ENCODE measurements around the gene ASCL2.

ASCL2 gene, protein sequence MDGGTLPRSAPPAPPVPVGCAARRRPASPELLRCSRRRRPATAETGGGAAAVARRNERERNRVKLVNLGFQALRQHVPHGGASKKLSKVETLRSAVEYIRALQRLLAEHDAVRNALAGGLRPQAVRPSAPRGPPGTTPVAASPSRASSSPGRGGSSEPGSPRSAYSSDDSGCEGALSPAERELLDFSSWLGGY

DNA sequence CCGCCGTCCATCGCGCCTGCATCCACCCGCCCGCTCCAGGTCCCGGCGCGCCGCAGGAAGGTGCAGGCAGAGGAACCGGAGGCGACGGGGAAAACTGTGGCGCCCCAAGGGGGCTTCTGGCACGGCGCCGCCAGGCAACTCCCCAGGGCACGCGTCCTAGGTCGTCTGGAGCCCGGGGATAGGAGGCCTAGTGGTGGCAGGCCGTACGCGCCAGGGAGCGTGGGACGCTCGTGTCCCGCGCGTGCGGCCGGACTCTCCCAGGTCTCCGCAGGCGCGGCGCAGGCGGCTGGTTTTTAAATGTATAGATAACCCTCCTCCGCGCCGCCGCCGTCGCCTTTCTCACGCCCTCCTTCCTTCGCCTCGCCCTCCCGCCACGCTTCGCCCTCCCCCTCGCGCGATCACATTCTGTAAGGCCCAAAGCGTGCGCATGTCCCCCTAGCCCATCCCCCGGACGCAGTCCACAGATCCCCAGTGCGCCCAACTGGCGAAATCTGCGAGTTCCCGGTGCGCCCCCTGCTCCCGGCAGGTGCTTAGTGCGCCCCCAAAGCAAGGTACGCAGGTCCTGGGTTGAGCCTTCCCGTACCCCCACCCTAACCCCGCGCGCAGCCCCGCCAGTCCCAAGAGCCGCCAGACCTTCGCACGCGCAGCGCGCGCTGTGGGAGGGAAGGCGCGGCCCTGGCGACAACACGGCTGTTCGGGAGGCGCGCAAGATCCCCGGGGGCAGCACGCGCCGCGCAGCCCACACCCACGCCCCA is at the start of gene ASCL2:
Gene ASCL2, minus strand, starts transcription at position 267 of the 755 bp plus-strand sequence. Its CDS starts 256 bp downstream, at position 11.
- DNase-seq (ENCODE audit: low spot score) = no peak

DNA sequence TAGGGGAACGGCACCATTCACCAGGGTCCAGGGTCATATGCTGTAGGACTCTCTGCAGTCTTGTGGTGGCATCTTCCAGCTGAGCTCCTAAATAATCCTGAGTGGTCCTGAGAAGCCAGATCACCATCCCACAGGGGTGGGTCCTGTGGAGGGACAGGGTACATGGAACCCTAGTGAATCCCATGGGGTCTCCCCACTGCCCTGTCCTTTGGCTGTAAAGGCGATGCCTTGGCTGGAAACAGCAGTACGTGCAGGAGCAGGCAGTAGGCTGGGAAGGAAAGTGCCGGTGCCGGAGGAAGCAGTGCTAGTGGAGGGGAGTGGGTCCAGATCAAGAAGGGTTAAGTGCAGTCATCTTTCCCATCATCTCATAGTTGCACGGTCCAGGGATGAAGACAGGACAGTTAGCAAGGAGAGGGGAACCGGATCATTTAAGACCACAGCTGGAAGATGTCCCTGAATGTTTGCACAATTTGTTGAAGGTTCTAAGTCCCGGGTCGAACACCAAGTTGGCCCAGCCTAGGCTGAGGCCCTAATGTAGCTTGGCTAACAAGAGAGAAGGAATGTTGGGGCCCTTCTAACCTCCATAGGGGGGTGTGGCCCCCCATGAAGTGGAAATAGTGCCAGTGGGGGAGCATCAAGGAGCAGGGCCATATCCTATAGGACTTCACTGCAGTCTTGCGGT is 49.5 kb upstream of the ASCL2 start:
- DNase-seq (ENCODE audit: low spot score) = no peak

DNA sequence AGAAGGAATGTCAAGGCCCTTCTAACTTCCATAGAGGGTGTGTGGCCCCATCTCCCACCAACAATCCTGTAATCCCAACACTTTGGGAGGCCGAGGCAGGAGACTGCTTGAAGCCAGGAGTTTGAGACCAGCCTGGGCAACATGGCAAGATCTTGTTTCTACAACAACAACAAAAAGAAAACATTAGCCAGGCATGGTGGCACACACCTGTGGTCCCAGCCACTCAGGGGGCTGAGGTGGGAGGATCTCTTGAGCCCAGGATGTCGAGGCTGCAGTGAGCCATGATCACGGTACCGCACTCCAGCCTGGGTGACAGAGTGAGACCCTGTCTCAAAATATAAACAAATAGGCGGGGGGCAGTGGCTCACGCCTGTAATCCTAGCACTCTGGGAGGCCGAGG is 48.3 kb upstream of the ASCL2 start:
- no peak for DNase-seq (ENCODE audit: low spot score)

DNA sequence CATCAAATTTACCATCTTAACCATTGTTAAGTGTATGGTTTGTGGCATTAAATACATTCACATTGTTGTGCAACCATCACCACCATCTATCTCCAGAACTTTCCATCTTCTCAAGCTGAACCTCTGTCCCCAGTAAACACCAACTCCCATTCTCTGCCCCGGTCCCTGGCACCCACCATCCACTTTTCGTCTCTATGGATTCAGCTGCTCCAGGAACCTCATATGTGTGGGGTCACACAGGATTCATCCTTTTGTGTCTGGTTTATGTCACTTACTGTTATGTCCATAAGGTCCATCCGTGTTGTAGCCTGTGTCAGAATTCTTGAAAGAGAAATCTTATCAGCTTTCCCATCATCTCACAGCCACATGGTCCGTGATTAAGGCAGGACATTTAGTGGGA is 47.7 kb upstream of the ASCL2 start:
- DNase-seq (ENCODE audit: low spot score) = no peak

DNA sequence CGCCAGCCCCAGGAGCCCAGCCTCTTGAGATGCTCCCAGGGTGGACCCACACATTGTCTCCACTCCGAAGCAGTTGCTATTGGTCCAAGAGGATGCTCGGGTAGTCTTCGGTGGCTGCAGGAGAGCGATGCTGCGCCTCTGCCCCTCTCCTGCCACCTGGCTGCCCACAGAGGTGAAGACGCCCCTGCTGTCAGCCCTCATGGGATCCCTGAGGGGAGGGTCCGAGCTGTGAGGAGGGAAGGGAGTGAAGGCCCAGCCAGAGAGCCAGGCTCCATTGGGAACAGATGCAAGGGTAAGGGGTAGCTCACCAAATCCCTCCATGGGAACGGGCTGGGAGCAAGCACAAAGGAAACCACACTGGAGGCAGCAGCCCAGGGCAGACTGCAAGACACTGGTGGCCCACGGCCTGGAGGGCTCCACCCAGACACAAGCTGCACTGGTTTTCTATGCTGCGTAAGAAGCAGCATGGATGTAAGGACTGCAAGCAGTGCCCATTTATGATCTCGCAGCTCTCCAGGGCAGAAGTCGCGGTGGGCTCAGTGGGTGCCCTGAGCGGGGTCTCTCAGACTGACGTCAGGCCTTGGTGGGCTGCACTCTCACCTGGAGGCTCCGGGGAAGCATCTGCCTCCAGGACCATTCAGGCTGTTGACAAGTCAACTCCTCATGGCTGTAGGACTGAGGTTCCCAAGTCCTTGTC is 47.1 kb upstream of the ASCL2 start:
- DNase-seq (ENCODE audit: low spot score) = no peak

DNA sequence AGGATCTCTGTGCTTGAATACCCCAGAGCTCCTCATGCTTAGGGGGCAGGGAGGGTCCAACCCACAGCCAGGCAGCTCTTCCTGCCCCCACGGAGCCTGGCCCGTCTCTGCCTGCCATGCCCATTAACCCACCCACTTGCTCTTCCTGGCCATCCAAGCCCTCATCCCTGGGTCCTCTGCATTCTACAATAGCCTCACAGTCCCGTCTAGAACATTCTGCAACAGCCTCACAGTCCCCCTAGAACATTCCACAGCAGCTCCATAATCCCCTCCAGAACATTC is 46.5 kb upstream of the ASCL2 start:
- DNase-seq (ENCODE audit: low spot score) = no peak

DNA sequence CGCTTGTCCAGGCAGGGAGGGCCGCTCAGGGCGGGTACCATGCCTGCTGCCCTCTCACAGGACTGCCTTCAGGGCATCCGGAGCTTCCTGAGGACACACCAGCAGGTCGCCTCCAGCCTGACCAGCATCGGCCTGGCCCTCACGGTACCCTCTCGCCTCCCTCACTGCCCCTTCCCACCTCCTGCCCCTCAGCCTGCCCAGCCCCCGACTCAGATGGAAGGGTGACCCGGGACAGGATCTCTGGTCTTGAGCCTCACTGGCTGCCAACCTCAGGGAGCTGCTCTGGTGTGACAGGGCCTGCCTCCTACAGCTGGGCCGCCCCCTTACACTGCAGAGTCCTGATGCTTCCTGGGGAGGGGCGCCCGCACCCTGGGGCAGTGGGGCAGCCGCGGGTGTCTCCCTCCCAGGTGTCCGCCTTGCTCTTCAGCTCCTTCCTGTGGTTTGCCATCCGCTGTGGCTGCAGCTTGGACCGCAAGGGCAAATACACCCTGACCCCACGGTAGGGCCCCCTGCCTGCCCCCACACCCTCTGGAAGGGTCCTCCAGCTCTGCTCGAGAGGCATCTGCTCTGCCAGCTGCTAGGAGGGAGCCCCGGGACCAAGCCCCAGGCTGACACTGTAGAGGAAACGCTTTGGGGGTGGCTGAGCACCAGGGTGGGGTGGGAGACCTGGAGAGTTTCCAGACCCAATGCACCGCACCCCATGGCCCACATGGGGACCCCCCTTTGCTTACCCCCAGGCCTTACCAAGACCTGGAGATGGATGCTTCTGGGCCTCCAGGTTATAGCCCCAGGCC is 46.0 kb upstream of the ASCL2 start:
- no peak for DNase-seq (ENCODE audit: low spot score)

DNA sequence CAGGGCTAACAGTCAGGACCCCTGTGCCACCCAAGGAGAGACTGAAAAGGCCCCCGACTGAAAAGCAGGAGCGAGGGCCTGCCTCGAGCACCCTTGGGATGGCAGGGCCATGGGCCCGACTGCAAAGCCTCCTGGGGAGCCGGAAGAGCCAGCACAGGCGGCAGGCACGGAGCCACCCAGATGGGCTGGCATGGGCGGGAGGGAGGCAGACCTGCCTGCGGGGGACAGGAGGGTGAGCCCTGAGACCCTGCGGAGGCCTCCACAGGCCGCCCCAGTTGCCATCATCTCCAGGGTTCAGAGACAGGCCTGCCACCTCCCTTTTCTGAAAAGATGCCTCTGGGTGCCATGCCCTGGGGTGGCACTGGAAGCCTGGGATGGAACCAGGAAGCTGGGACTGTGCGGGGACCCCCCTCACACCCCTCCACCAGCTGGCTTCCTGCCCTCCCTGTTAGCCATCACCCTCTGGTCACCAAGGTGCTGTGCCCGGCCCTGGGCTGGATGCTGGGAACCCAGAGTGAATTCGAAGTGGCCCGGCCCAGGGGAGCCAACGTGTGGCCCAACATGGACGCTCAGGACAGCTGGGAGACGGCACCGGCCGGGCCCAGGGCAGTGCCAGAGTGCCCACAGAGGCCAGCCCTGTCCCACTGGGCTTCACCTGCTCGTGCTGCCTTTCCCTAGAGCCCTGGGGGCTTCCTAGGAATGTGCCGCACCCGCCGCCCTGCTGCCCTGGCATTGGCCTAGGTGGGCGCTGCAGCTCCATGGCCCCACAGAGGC is 45.2 kb upstream of the ASCL2 start:
- no peak for DNase-seq (ENCODE audit: low spot score)

DNA sequence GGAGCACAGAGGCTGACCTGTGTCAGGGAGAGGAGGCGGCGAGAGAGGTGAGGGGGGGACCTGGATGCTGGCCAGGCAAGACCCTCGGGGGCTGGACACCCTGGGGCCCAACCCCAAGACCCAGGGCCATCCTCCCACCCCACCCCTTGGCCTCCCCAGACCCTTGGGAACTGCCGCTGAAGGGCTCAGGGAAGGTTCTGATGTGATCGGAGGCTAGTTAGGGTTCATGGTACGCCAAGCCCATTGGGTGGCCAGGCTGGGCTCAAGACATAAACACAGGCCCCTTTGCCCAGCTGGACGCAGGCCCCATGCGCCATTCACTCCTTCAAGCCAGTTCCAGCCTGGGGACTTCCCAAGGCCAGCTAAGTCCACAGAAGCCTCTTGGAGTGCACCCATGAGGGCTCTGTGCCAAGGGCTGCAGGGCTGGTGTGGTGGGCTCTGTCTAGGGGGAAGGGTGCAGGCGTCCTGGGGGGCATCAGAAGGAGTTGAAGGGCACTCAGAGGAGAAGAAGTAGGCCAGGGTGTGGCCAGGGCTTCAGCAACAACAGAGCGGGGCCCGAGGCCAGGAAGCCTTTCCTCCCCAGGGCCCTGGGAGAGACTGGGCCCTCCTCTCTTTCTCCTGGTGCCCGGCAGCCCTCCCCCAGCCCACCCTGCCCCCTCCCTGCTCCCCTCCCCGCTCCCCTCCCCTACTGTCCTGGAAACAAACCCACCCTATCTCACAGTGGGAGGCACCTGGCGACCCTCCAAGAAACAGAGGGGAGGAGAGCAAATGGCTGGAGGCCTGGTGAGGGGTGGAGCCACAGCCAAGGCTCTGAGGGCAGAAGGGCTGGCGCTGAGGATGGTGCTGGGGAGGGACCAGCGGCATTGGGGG is 44.4 kb upstream of the ASCL2 start:
- no peak for DNase-seq (ENCODE audit: low spot score)

DNA sequence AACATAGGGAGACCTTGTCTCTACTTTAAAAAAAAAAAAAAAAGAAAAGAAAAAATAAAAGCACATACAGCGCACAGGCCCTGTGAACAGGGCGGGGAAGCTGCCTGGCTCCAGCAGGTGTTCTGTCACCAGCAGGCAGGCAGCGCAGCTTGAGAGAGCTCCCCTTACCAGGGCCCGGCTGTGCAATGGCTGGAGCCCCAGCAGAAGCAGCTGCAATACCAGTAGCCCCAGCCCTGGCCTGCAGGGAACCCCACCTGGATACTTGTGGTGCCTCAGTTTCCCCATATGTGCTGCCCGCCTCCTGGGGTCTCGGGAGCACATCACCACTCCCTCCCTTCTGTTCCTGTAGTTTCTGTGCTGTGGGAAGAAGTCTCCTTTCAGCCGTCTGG is 43.7 kb upstream of the ASCL2 start:
- no peak for DNase-seq (ENCODE audit: low spot score)

DNA sequence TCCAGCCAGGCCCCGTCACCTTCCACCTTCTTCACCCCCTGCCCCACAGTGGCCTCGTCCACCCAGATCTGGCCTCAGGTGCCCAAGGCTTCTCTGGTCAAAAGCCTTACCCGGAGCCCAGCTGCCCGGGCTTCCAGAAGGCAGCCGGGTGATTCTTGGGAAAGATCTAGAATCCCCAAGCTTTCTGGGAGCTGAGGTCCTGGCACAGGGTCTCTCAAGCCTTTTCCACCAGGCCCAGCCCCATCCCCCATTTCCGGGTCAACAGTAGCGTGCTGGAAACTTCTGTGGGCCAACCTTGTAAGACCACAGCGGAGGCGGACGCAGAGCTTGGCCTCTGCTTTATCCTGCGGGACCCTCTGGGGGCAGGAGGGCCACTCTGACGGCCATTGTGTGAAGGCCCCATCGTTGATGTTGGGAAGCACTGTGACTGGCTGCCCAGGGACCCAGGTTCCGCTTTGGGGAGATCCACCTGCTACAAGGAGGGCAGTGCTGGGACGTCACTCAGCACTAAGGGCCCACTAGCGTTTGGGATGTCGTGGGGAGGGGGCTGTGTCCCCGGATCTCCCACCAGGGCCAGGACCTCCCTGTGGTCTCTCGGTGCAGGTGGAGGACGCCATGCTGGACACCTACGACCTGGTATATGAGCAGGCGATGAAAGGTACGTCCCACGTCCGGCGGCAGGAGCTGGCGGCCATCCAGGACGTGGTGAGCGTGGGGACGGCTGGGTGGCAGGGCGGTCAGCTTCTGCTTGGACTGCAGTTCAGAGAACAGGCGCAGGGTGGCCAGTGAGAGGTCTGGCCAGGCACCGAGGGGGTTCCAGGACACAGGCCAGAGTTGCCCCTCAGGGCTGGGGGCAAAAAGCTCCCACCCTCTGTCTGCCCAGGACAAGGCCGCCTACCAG is 42.9 kb upstream of the ASCL2 start:
- no peak for DNase-seq (ENCODE audit: low spot score)

DNA sequence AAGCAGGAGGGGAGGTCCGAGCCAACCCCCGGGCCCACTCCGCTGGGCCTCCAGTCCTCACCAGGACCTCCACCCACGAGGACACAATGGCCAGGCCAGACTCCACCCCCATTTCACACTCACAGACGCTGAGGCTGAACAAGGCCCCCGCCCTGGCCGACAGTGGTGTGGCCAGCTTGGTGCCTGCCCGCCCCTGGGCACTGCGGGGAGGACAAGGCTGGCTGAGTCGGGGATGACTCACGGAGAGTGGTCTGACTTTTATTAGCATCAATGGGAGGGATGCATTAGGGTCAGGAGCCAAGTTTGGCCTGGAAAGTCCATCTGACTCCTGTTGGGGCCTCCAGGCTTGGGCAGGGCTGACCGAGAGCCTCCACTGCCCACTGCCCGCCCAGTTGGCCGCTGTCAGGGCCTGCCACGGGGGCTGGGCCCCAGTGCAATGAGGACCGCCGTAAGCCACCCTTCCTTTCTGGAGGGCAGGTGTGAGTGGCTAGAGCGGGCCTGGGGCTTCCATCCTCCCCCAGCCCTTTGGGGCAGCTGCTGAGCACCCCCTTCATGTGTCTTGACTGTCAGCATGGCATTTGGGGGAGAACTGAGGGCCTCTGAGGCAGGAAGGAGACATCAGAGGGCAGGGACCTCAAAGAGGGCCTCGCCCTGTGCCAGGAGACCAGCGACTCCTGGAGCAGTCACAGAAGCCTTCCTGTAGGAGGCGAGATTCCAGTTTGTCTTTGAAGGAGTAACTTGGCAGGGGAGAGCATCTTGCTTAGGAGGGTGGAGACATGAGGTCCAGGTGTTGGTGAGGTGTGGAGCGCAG is 42.0 kb upstream of the ASCL2 start:
- DNase-seq (ENCODE audit: low spot score) = no peak

DNA sequence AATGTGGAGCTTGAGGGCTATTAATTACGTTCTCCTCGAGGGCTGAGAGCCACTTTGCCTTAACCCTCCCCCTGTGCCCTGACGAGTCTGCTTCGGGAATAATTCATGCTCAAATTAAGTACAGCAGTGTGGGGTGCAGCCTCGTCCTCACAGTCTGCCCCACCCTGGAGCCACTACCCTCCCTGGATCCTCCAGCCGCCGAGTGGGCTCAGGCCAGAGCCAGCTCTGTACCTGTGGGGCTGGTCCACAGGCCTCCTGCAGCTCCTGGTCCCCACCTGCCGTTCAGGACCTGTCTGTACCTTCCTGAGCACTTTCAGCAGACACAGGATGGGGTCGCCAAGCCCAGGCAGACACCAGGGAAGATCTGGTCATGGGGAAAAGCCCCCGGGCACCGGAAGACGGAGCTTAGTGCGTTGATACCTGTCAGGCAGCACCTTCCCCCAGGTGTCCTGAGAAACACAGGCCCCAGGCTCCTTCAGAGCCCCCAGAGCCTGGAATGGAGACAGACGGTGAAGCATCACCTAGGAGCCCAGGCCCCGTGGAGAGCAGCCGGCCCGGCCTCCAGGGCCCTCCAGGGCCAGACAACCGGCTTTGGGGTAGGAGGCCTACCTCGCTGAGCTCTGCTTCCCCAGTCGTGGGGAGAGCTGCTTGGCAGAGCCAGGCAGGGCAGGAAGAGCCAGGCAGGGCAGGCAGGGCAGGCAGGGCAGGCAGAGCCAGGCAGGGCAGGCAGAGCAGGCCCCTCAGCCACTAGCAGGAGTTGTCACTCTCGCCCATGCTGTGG is 41.2 kb upstream of the ASCL2 start:
- DNase-seq (ENCODE audit: low spot score) = no peak

DNA sequence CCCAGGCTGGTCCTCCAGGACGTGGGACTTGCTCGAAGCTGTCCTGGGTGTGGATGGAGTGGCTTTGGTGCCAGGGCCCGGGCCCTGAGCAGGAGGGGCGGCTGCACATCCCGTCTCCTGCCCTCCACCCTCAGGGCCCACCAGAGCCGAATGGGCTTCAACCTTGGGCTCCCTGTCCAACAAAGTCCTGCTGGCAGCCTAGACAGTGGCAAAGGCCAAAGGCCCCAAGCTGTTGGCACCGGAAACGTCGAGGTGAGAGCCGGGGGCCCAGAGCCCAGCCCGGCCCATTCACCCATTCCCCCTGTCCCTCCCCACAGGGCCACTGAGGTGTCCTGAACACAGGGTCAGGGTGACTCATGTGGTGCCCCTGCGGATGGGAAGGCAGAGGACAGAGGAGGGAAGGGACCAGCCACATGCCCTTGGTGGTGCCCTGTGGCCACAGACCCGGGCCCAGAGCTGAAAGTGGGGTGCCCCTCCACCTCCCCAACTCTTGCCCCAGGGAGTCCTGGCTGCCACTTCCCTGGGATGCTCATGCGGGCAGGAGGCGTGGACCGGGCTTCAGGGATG is 40.5 kb upstream of the ASCL2 start:
- DNase-seq (ENCODE audit: low spot score) = no peak

DNA sequence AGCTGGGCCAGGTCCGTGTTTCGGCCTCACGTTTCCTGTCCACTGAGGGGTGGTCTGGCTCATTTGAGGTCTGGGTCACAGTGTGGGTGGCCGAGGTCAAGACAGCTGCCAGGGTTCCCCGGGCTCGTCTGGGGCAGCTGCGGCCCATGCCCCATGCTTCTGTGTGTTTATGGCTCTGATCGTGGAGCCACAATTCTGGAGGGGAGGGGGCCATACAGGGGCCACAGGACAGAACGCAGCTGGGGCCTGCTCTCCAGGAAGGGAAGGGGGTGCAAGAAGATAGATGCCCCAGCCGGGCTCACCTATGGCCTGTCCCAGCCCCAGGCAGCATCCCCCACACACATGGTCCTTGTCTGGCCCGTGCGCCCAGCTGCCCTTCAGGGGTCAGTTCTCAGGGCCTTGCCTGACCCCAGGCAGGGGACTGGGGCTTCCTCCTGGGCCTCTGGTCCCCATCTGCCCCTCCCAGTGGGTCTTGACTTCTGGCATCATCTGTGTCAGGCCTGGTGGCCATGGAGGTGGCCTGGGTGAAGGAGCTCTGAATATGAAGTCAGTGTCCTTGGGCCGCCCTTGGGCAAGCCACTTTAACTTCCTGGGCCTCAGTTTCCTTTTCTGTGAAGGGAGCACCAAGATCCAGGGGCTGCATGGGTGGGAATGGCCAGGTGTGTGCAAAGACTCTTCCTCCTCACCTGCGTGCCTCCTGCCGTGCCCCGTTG is 39.8 kb upstream of the ASCL2 start:
- no peak for DNase-seq (ENCODE audit: low spot score)

DNA sequence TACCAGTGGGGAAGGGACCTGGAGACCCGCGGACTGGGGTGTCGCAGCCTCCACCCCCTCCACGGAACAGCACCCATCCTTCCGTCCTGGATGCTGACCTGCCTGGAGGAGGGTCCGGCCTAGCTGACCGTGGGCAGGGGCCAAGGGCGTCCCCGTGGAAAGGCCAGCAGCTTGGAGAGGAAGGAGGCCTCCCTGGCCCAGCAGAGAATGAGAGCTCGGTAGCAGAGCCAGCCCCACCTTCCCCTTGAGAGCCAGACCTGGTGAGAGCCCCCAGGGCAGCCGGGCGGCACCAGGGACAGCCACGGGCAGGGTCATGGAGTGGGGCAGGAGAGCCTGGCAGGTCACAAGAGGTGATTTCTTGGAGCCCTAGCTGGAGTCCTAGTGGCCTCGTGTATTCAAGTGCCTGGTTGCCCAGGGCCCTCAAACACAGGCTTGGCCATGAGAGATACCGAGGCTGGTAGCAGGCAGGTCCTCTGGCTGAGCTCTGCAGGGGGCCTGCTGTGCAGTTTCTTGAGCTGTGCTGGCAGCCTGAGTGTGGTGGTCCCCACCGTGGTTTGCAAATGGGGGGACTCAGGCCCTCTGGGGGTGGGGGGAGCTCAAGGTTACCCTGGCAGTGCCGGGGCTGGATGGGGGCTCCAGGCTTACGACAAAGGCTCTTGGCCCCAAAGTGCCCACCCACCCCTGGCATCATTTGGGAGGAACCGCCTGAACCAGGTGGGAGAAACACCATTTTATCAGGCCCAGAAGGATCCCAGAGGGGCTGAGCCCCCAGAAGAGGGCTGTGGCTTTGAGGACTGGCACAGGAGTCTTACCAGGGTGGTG is 39.1 kb upstream of the ASCL2 start:
- no peak for DNase-seq (ENCODE audit: low spot score)
